HepG2 (cell line): ENCODE data around the gene SLC2A8. TPM values are rescaled to one million over a fixed set of nuclear protein-coding genes. Genes with fewer than 3 reads are reported as not detected.

ENCODE experiments used
- ATAC-seq: fragments of 200-7000 bp; cut with Tn5 transposase; 3 replicates; pipeline ENCODE4 v1.9.1; 2020; ENCODE audit warnings: mild to moderate bottlenecking, moderate library complexity
- BruUV-seq: library from RNA; stranded (reverse); fragments of 400-500 nt; replicated peaks from 2 replicates; lab custom pipeline; 2021; lab: Mats Ljungman, UMichigan
- CTCF ChIA-PET: fragments of 300-600 bp; formaldehyde crosslinking; extraction: SDS; loops from one replicate; lab custom pipeline; 2021; ENCODE audit warnings: low total read pairs, inconsistent platforms, low intra/inter-chr PET ratio; lab: Yijun Ruan, JAX
- POLR2A ChIA-PET: fragments of 350-600 bp; sonication (Branson Sonifier 250); formaldehyde crosslinking; loops from one replicate; lab custom pipeline; 2020; ENCODE audit warnings: antibody characterized with exemption, inconsistent platforms; lab: Yijun Ruan, JAX
- DNase-seq: peaks from one replicate; pipeline ENCODE4 v3.0.0-alpha.2; 2015; ENCODE audit warnings: low spot score
- FAIRE-seq: peaks from 3 replicates; lab custom pipeline; 2011; peaks lifted over from hg19 to GRCh38; lab: Jason Lieb, UNC
- H2AFZ ChIP-seq: one replicate; pipeline ENCODE4 v1.6.1; 2011; ENCODE audit warnings: low read length, inconsistent platforms
- H3K27ac ChIP-seq: fragments of 300-600 bp; 3 replicates; pipeline ENCODE4 v1.8.0; 2011; ENCODE audit warnings: mixed run types, mild to moderate bottlenecking, mixed read lengths, low read length, inconsistent platforms; ENCODE audit not compliant: insufficient read depth; ENCODE audit errors: extremely low read length
- H3K27me3 ChIP-seq, 2 experiments: fragments of 200-600 bp in 1 of 2; 2 replicates in 1 of 2; 3 replicates in 1 of 2; pipeline versions ENCODE4 v1.6.0 to v1.8.0; 2011; ENCODE audit warnings: low read length in 2 of 2, mild to moderate bottlenecking in 2 of 2, moderate library complexity in 2 of 2, inconsistent platforms in 1 of 2; ENCODE audit not compliant: insufficient read depth in 2 of 2, control insufficient read depth in 1 of 2
- H3K36me3 ChIP-seq, 2 experiments: fragments of 200-600 bp in 1 of 2; replicated peaks in 1 of 2; 2 replicates in 1 of 2; 3 replicates in 1 of 2; pipeline versions ENCODE4 v1.5.1 to v1.8.0; 2011; ENCODE audit warnings: low read length in 2 of 2, inconsistent platforms in 1 of 2; ENCODE audit not compliant: insufficient read depth in 2 of 2, control insufficient read depth in 1 of 2
- H3K4me1 ChIP-seq: 2 replicates; pipeline ENCODE4 v1.5.1; 2012; ENCODE audit warnings: low read length, inconsistent platforms; ENCODE audit not compliant: insufficient read depth
- H3K4me2 ChIP-seq: 2 replicates; pipeline ENCODE4 v1.6.0; 2011; ENCODE audit warnings: low read depth, low read length, inconsistent platforms
- H3K4me3 ChIP-seq, 3 experiments: fragments of 200-600 bp in 1 of 3; sonication (generic), shearing (Covaris generic) in 1 of 3; replicated peaks in 1 of 3; 2 replicates each; pipeline ENCODE4 v1.5.1; 2011 to 2016; ENCODE audit warnings: low read length in 3 of 3, inconsistent platforms in 2 of 3, low read depth in 2 of 3, mild to moderate bottlenecking in 2 of 3, control low read depth in 1 of 3, mixed read lengths in 1 of 3; ENCODE audit not compliant: insufficient read depth in 1 of 3
- H3K79me2 ChIP-seq: one replicate; pipeline ENCODE4 v1.6.1; 2011; ENCODE audit warnings: low read length, inconsistent platforms; ENCODE audit not compliant: insufficient read depth
- H3K9ac ChIP-seq: 2 replicates; pipeline ENCODE4 v1.6.0; 2011; ENCODE audit warnings: mild to moderate bottlenecking, low read depth, low read length, inconsistent platforms; ENCODE audit not compliant: insufficient read depth
- H3K9me3 ChIP-seq: 2 replicates; pipeline ENCODE4 v1.5.1; 2012; ENCODE audit warnings: mild to moderate bottlenecking, low read length
- H4K20me1 ChIP-seq: 2 replicates; pipeline ENCODE4 v1.6.0; 2011; ENCODE audit warnings: inconsistent platforms, mild to moderate bottlenecking, low read length, moderate library complexity; ENCODE audit not compliant: insufficient read depth
- ATF7-NPFF ChIP-seq: sonication (generic); formaldehyde crosslinking; IDR thresholded peaks from 2 replicates; pipeline ENCODE4 v1.8.1; 2023; ENCODE audit warnings: mild to moderate bottlenecking, low read depth, missing genetic modification reagents, moderate library complexity
- DNMT1 ChIP-seq: sonication (generic); formaldehyde crosslinking; IDR thresholded peaks from 2 replicates; pipeline ENCODE4 v1.5.1; 2020; ENCODE audit warnings: mild to moderate bottlenecking, missing genetic modification reagents
- DNMT3B ChIP-seq: conservative IDR thresholded peaks from 2 replicates; pipeline ENCODE4 v1.6.1; 2016; ENCODE audit warnings: missing biosample characterization, control low read depth
- GFI1 ChIP-seq: sonication (generic); formaldehyde crosslinking; IDR thresholded peaks from 2 replicates; pipeline ENCODE4 v1.5.0; 2020; ENCODE audit warnings: missing genetic modification reagents, mild to moderate bottlenecking, borderline replicate concordance
- GZF1 ChIP-seq: sonication (generic); formaldehyde crosslinking; IDR thresholded peaks from 2 replicates; pipeline ENCODE4 v1.5.1; 2020; ENCODE audit warnings: mild to moderate bottlenecking, missing genetic modification reagents
- ISL2 ChIP-seq: sonication (generic); formaldehyde crosslinking; IDR thresholded peaks from 2 replicates; pipeline ENCODE4 v1.5.0; 2020; ENCODE audit warnings: missing genetic modification reagents
- KAT2B ChIP-seq: fragments of 150-350 bp; IDR thresholded peaks from 2 replicates; pipeline ENCODE4 v1.6.1; 2014; ENCODE audit warnings: low read depth, low read length, borderline replicate concordance
- MTF1 ChIP-seq: sonication (generic); formaldehyde crosslinking; IDR thresholded peaks from 2 replicates; pipeline ENCODE4 v1.5.0; 2020; ENCODE audit warnings: missing genetic modification reagents
- ZNF20 ChIP-seq: sonication (generic); formaldehyde crosslinking; IDR thresholded peaks from 2 replicates; pipeline ENCODE4 v1.4.0; 2020; ENCODE audit warnings: mild to moderate bottlenecking, moderate library complexity, missing genetic modification reagents
- ZNF576 ChIP-seq: sonication (generic); formaldehyde crosslinking; IDR thresholded peaks from 2 replicates; pipeline ENCODE4 v1.4.0; 2020; ENCODE audit warnings: mild to moderate bottlenecking, missing genetic modification reagents
- ZNF772 ChIP-seq: sonication (generic); formaldehyde crosslinking; IDR thresholded peaks from 2 replicates; pipeline ENCODE4 v1.5.0; 2020; ENCODE audit warnings: mild to moderate bottlenecking, missing genetic modification reagents
- WGBS: methylation state at CpG from one replicate; pipeline ENCODE4 v1.1.6; 2017; ENCODE audit warnings: low lambda C conversion rate; 5-methylcytosine and 5-hydroxymethylcytosine counted together
- in situ Hi-C: cut with HindIII; loops from 2 replicates; pipeline ENCODE4 v1.10.0; 2017; ENCODE audit warnings: low pct_unique_long_range_greater_than_20kb; ENCODE audit not compliant: extremely low pct_ligation_motif_present
- intact Hi-C: fragments of 100-400 bp; cut with micrococcal nuclease; formaldehyde crosslinking; loops from one replicate; pipeline ENCODE4 v1.10.0; 2022; ENCODE audit not compliant: unreplicated experiment
- polyA plus RNA-seq, 8 experiments: library from polyadenylated mRNA; depleted of rRNA in 3 of 8; stranded (reverse) in 7 of 8; unstranded in 1 of 8; fragments of >200 nt; fragmentation: Illumina TruSeq in 4 of 8; extraction: Trizol in 4 of 8; gene quantifications; 2 replicates each; pipeline versions ENCODE4 v1.2.1 to v1.2.3, GENCODE V29; 2011 to 2016; ENCODE audit warnings: low read depth in 4 of 8, missing spikeins in 1 of 8, mixed read lengths in 1 of 8; ENCODE audit not compliant: insufficient read depth in 1 of 8
- total RNA-seq, 5 experiments: library from RNA; depleted of rRNA; stranded (reverse); fragments of >200 nt; fragmentation: Illumina TruSeq; extraction: Trizol; gene quantifications; 2 replicates each; pipeline ENCODE4 v1.2.3, GENCODE V29; 2016; ENCODE audit warnings: low read depth in 1 of 5
- TF ChIP-seq, protein P1 (sequence below): sonication (generic); formaldehyde crosslinking; IDR thresholded peaks from 2 replicates; pipeline ENCODE4 v1.4.0; 2020; ENCODE audit warnings: missing genetic modification reagents, mild to moderate bottlenecking, borderline replicate concordance
- TF ChIP-seq, protein P2 (sequence below): sonication (generic); formaldehyde crosslinking; IDR thresholded peaks from 2 replicates; pipeline ENCODE4 v1.4.0; 2020; ENCODE audit warnings: mild to moderate bottlenecking, missing genetic modification reagents

Gene SLC2A8
- total and polyA plus RNA-seq, 2 of the 13 experiments (the other 11 are each of a cell fraction or from before 2014, with no cell fraction given) = 22.6 to 48.6 TPM

DNA sequence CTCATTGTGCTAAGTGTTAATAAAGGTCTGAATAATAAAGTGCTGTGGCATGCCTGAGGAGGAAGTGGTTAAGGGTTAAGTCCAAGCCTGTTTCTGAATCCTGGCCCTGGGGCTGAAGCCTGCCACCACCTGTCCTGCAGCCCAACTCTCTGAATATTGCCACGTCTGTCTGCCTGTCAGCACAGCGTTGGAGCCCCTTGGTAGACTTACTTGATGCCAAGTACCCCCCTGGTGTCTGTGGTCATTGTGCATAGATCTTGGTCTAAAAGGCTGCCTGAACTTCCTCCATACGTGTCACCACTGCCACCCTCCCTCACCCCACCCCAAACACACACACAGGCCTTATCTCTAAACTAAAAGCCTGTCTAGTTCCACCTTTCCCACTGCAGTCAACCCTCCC lies 35.4 kb upstream of the SLC2A8 start:
- no TSS peak for BruUV-seq
- Histone ChIP-seq H3K27me3 (no peaks in the 10 kb centered on the region), H3K9me3 (no peaks in the 10 kb centered on the region), H4K20me1 (no peaks in the 10 kb centered on the region), H3K4me2 (no peak overlapping the region), H3K79me2 (no peaks in the 10 kb centered on the region), H3K9ac (no peak overlapping the region), H3K27ac (no peak overlapping the region), H3K4me3 (no peak overlapping the region), H3K4me1 (no peaks in the 10 kb centered on the region), H2AFZ (no peak overlapping the region), H3K36me3 (peaks cover 0 to 10% of the 10 kb centered on the region in 2 experiments; a peak in 2 of 5 replicates)
- ATAC-seq (no peak), FAIRE-seq (no peak), DNase-seq (no peak)
- 93% methylated on average over 3 of the region's 3 CpGs for WGBS
- TF ChIP-seq ZNF576 (CRISPR knock-in tag) = no peak
- no peak for TF ChIP-seq GZF1
- TF ChIP-seq GFI1 (CRISPR knock-in tag) = no peak
- TF ChIP-seq KAT2B = no peak
- no peak for TF ChIP-seq DNMT3B (CRISPR knock-in tag)
- TF ChIP-seq ZNF772 (CRISPR knock-in tag) = no peak
- no peak for TF ChIP-seq DNMT1 (CRISPR knock-in tag)
- TF ChIP-seq MTF1 = no peak
- TF ChIP-seq, protein P1, sequence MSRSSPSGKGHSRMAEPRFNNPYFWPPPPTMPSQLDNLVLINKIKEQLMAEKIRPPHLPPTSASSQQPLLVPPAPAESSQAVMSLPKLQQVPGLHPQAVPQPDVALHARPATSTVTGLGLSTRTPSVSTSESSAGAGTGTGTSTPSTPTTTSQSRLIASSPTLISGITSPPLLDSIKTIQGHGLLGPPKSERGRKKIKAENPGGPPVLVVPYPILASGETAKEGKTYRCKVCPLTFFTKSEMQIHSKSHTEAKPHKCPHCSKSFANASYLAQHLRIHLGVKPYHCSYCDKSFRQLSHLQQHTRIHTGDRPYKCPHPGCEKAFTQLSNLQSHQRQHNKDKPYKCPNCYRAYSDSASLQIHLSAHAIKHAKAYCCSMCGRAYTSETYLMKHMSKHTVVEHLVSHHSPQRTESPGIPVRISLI (CRISPR knock-in tag) = no peak
- no peak for TF ChIP-seq ATF7-NPFF (CRISPR knock-in tag)
- TF ChIP-seq, protein P2, sequence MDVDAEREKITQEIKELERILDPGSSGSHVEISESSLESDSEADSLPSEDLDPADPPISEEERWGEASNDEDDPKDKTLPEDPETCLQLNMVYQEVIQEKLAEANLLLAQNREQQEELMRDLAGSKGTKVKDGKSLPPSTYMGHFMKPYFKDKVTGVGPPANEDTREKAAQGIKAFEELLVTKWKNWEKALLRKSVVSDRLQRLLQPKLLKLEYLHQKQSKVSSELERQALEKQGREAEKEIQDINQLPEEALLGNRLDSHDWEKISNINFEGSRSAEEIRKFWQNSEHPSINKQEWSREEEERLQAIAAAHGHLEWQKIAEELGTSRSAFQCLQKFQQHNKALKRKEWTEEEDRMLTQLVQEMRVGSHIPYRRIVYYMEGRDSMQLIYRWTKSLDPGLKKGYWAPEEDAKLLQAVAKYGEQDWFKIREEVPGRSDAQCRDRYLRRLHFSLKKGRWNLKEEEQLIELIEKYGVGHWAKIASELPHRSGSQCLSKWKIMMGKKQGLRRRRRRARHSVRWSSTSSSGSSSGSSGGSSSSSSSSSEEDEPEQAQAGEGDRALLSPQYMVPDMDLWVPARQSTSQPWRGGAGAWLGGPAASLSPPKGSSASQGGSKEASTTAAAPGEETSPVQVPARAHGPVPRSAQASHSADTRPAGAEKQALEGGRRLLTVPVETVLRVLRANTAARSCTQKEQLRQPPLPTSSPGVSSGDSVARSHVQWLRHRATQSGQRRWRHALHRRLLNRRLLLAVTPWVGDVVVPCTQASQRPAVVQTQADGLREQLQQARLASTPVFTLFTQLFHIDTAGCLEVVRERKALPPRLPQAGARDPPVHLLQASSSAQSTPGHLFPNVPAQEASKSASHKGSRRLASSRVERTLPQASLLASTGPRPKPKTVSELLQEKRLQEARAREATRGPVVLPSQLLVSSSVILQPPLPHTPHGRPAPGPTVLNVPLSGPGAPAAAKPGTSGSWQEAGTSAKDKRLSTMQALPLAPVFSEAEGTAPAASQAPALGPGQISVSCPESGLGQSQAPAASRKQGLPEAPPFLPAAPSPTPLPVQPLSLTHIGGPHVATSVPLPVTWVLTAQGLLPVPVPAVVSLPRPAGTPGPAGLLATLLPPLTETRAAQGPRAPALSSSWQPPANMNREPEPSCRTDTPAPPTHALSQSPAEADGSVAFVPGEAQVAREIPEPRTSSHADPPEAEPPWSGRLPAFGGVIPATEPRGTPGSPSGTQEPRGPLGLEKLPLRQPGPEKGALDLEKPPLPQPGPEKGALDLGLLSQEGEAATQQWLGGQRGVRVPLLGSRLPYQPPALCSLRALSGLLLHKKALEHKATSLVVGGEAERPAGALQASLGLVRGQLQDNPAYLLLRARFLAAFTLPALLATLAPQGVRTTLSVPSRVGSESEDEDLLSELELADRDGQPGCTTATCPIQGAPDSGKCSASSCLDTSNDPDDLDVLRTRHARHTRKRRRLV (CRISPR knock-in tag) = no peak
- TF ChIP-seq ISL2 = no peak
- no peak for TF ChIP-seq ZNF20 (CRISPR knock-in tag)
- intact Hi-C loops = loop anchor here (1.0 kb wide), 2 partner anchors 37 to 57 kb away; no protein-coding TSS in a partner anchor
- ChIA-PET CTCF (interaction anchor here (0.6 to 3.2 kb wide), 3 partner anchors 32 to 38 kb away, joined by 3 to 32 read pairs (median 4); partner anchors contain the start of gene SLC2A8), POLR2A (interaction anchor here (1.1 to 1.9 kb wide), 4 partner anchors 27 to 89 kb away, joined by 3 to 35 read pairs (median 4); partner anchors contain the start of genes LRSAM1, RPL12 and SLC2A8)
- in situ Hi-C loops = loop anchor here (5.0 kb wide), 1 partner anchor 36 kb away; the partner anchor contains the start of gene SLC2A8
